ENCODE measurements around the gene TBX1. TPM values are rescaled to one million over a fixed set of nuclear protein-coding genes. Genes with fewer than 3 reads are reported as not detected.

The TBX1 gene
- total RNA-seq, 4 donors from 2014 or later: 1.0 to 23.2 (median 5.8) TPM

- H3K9me3 ChIP-seq: no peaks in the 10 kb centered on the region
- H3K27ac ChIP-seq: no peak overlapping the region
- intact Hi-C loops (cut with DNase I; ENCODE audit: low total_unique reads): no loop called here
- TF ChIP-seq POLR2A (IDR thresholded peaks at IDR 0.05) (no peak), CTCF (IDR thresholded peaks at IDR 0.05) (no peak)
- no peaks in the 10 kb centered on the region for H3K36me3 ChIP-seq
- no peaks in the 10 kb centered on the region for H3K27me3 ChIP-seq
- DNase-seq: no peak
- H3K4me1 ChIP-seq: peaks cover 0 to 7% of the 10 kb centered on the region in 2 donors
- H3K4me3 ChIP-seq: no peak overlapping the region
Observed at GRCh38 chr22:19810381-19811201, 50.0 kb downstream of the TBX1 start.

- Histone ChIP-seq H3K4me1 (peaks cover 0 to 7% of the 10 kb centered on the region in 2 donors), H3K36me3 (no peaks in the 10 kb centered on the region), H3K27me3 (no peaks in the 10 kb centered on the region), H3K9me3 (no peaks in the 10 kb centered on the region), H3K27ac (no peak overlapping the region), H3K4me3 (no peak overlapping the region)
- no peak for DNase-seq
- intact Hi-C loops (cut with DNase I; ENCODE audit: low total_unique reads): no loop called here
- TF ChIP-seq POLR2A (IDR thresholded peaks at IDR 0.05): no peak
- no peak for TF ChIP-seq CTCF (IDR thresholded peaks at IDR 0.05)
Observed at GRCh38 chr22:19811211-19811621, 50.6 kb downstream of the TBX1 start.

GRCh38 chr22:19811811-19812771 lies 51.5 kb downstream of the TBX1 start:
- peaks cover 0 to 7% of the 10 kb centered on the region in 2 donors for H3K4me1 ChIP-seq
- H3K27ac ChIP-seq: no peak overlapping the region
- no peak for DNase-seq
- no peak for TF ChIP-seq CTCF (IDR thresholded peaks at IDR 0.05)
- no peaks in the 10 kb centered on the region for H3K9me3 ChIP-seq
- H3K27me3 ChIP-seq: no peaks in the 10 kb centered on the region
- no peaks in the 10 kb centered on the region for H3K36me3 ChIP-seq
- no peak overlapping the region for H3K4me3 ChIP-seq
- intact Hi-C loops (cut with DNase I; ENCODE audit: low total_unique reads): no loop called here

GRCh38 chr22:19812910-19813309 lies 52.3 kb downstream of the TBX1 start:
- intact Hi-C loops (cut with DNase I; ENCODE audit: low total_unique reads): no loop called here
- TF ChIP-seq CTCF (IDR thresholded peaks at IDR 0.05): no peak

GRCh38 chr22:19814428-19814827 lies 53.9 kb downstream of the TBX1 start:
- Histone ChIP-seq H3K27ac (no peak overlapping the region), H3K27me3 (no peaks in the 10 kb centered on the region), H3K36me3 (no peaks in the 10 kb centered on the region), H3K9me3 (no peaks in the 10 kb centered on the region), H3K4me3 (no peak overlapping the region), H3K4me1 (peaks cover 0 to 7% of the 10 kb centered on the region in 2 donors)
- intact Hi-C loops (cut with DNase I; ENCODE audit: low total_unique reads): no loop called here
- no peak for DNase-seq
- no peak for TF ChIP-seq POLR2A (IDR thresholded peaks at IDR 0.05)
- TF ChIP-seq CTCF (IDR thresholded peaks at IDR 0.05): no peak

More at GRCh38 chr22:19812910-19813309, 52.3 kb downstream of the TBX1 start:
- DNase-seq: no peak
- no peaks in the 10 kb centered on the region for H3K9me3 ChIP-seq
- H3K36me3 ChIP-seq: no peaks in the 10 kb centered on the region
- H3K4me1 ChIP-seq: peaks cover 0 to 7% of the 10 kb centered on the region in 2 donors
- H3K27me3 ChIP-seq: no peaks in the 10 kb centered on the region
- no peak overlapping the region for H3K27ac ChIP-seq
- no peak overlapping the region for H3K4me3 ChIP-seq

Data from uterus (tissue), 4 donors.